GM18498 (cell line): ENCODE results near the gene TEAD1.
"Not testable (repeated sequence)": the region's sequence is repeated elsewhere in the genome, so short reads cannot be mapped to it uniquely, and the experiment has no call there.

Experiments
- ATAC-seq: cut with Tn5 transposase; IDR thresholded peaks from one replicate; pipeline ENCODE4 v1.9.1; 2021; ENCODE audit warnings: mild to moderate bottlenecking, moderate library complexity; ENCODE audit not compliant: unreplicated experiment

TEAD1 gene

GRCh38 chr11:12856338-12856737, 182.1 kb downstream of the TEAD1 start:
- ATAC-seq, result no peak

GRCh38 chr11:12857572-12857971, 183.4 kb downstream of the TEAD1 start:
- ATAC-seq, result no peak

GRCh38 chr11:12859872-12860657, 185.8 kb downstream of the TEAD1 start:
- no peak for ATAC-seq

- no peak for ATAC-seq
Observed at GRCh38 chr11:12860827-12861226, 186.6 kb downstream of the TEAD1 start.

- ATAC-seq, result no peak
Observed at GRCh38 chr11:12862696-12863469, 188.7 kb downstream of the TEAD1 start.

- no peak for ATAC-seq
Observed at GRCh38 chr11:12863605-12864121, 189.4 kb downstream of the TEAD1 start.

GRCh38 chr11:12864316-12865156, 190.3 kb downstream of the TEAD1 start:
- ATAC-seq, result no peak

- no peak for ATAC-seq
Observed at GRCh38 chr11:12865863-12866595, 191.8 kb downstream of the TEAD1 start.

GRCh38 chr11:12867531-12867930, 193.3 kb downstream of the TEAD1 start:
- ATAC-seq, result no peak

GRCh38 chr11:12868315-12869073, 194.3 kb downstream of the TEAD1 start:
- ATAC-seq, result no peak

- ATAC-seq, result no peak
Observed at GRCh38 chr11:12871241-12871640, 197.0 kb downstream of the TEAD1 start.

- ATAC-seq, result no peak
Observed at GRCh38 chr11:12871788-12872321, 197.6 kb downstream of the TEAD1 start.

GRCh38 chr11:12876340-12876739, 202.1 kb downstream of the TEAD1 start:
- ATAC-seq, result no peak

GRCh38 chr11:12876988-12877387, 202.8 kb downstream of the TEAD1 start:
- ATAC-seq, result no peak

- not testable (repeated sequence) for ATAC-seq
Observed at GRCh38 chr11:12877508-12877907, 203.3 kb downstream of the TEAD1 start.

GRCh38 chr11:12880327-12880726, 206.1 kb downstream of the TEAD1 start:
- no peak for ATAC-seq

- ATAC-seq, result no peak
Observed at GRCh38 chr11:12882670-12883069, 208.4 kb downstream of the TEAD1 start.

- no peak for ATAC-seq
Observed at GRCh38 chr11:12884751-12885318, 210.6 kb downstream of the TEAD1 start.

- no peak for ATAC-seq
Observed at GRCh38 chr11:12885717-12886239, 211.6 kb downstream of the TEAD1 start.
